ENCODE measurements around the gene MYL1.

MYL1 gene

DNA sequence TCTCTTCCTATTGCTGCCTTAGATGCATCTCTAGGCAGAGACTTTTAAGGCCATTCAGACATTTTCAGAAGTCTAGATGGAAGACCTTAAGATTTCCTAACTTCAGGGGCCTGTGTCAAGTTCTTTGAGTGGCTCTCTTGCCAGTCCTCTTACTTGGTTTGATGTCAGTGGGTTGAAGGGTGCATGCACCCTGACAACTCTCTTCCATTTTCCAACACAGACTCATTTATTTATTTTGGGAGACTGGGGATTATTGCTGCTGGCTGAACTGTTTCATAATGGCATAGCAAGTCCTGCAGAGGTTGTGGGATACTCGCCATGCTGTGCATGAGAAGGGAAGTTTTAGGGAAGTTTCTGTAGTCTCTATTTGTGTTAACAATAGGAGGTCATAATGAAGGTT, 50.7 kb downstream of the MYL1 start:
- no peak for DNase-seq

DNA sequence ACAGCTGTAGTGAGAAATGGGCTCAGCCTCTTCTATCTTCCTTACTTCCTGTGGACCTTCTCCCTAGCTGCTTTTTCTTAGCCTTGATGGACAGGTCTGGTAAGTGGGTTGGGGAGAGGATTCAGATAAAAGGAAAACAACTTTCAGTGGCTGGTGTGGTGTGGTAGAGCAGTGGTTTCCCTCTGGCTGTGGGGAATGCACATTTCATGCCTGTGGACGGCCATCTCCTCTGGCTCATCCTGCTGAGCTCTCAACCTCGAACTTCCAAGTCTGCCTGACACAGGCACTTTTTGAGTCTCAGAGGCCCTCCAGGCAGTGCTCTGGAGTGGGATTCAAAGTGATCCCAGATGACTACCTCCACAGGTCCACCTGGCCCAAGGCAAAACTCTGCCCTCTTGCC, 51.1 kb downstream of the MYL1 start:
- DNase-seq, result no peak

DNA sequence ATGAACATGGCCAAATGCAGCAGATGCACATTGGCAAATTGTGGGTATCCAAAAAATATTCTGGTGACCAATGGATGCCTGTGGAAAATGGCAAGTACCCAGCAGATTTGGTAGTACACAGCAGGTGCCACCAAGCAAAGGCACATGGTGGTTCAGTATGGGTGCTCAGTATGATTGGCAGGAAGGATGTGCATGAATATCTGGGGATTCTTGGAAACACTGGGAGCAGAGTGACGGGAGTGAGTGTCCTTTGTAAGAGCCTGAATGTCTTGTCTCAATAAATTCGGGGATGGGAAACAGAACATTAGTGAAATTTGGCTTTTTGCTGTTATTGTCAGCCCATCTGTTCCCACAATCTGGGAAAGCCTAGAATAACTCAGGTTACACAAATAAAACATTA, 52.9 kb downstream of the MYL1 start:
- no peak for DNase-seq

DNA sequence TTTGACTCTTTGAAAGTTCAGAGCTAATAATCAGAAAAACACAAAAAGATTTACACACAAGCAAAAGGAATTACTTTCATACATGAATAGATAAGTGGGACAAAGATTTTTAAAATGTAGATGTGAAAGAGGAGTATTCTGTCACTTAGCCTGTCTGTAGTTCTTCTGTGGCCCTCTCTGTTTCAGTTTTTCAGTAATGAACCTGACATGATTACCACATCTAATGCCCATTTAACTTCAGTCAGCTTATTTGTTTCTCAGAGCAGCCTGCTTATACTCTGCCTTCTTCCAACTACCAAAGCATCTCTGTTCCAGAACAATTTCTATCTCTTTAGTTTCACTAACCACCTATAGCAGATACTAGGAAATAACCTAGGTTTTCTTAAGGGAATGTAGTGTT, 55.3 kb downstream of the MYL1 start:
- no peak for DNase-seq

DNA sequence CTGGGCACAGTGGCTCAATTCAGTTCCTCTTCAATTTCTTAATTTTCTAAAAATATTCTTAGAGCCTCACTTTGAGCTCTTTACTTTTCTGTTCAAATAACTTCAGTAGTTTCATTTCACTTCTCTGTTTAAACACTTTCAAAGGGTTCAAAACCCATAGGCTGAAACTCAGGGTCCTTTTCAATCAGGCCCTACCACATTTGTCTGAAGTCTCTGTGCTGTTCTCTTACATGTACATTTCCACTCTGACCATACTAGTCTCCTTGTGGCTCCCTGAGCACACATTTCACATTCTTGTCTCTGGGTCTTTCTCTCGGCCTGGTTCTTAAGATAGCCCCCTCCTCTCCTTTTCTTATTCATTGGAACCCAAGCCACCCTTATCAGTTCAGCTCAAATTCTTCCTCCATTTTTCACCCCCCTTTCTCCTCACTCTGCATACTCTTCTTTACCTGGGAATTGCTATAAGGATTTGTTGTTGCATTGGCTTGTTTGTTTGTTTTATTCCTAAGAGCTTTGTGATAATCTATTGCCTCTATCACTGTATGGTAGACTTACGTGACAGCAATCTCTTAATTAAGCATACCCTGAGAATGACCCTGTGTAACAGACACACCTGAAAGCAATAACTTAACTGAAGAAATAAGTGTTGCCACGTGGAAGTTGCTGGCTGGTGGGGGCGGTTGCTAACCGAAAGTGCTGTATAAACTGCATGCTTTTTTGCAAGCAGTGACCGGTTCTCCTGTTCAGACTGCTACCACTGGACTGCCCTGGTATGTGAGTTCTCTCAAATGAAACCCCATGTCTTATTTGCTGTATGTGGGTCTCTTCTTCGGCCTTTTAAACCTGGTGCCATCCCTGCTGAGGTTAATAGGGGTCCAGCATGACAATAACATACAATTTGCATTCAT, 62.0 kb downstream of the MYL1 start:
- no peak for DNase-seq

DNA sequence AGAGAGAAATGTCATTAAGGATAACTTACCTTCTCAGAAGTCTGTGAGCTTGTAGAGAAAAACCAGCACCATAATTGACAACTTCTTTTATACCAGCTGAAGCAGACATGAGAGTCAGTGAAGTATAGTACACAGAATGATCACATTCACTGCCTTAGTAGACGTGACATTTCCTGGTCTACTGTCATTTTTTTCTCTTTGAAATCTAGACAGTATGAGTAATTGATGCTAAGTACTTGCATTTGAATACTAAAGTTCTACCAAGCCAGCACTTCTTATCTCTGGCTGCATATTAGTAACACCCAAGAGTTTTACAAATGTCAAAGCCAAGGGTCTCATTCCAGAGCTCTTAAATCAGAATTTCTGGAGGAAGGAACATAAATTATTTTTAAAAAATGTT, 64.4 kb downstream of the MYL1 start:
- DNase-seq, result no peak
